GM19455 (cell line): ENCODE measurements around the gene HSD17B2.
"Not testable (repeated sequence)": the region's sequence is repeated elsewhere in the genome, so short reads cannot be mapped to it uniquely, and the experiment has no call there.

Experiments
- ATAC-seq: cut with Tn5 transposase; IDR thresholded peaks from one replicate; pipeline ENCODE4 v1.9.1; 2021; ENCODE audit not compliant: unreplicated experiment

Gene HSD17B2

DNA sequence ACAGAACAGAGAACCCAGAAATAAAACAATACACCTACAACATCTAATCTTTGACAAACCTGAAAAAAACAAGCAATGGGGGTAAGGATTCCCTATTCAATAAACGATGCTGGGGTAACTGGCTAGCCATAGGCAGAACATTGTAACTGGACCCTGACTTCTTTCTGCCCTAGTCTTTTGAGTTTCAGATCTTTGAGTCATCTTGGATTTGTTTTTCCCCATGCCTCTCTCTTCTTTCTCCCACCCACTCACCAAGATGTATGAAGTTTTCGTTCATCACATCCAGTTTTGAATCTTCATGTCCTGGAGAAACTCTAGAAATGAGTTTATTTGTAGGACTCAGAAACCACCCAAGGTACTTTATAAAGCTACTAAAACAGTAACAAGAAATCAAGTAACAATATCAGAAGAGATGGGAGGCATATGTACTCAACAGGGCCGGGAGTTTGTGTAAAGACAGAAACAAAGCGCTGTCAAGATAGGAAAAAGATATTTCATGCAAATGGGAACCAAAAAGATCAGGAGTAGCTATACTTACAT, 39.0 kb downstream of the HSD17B2 start:
- ATAC-seq, result no peak

DNA sequence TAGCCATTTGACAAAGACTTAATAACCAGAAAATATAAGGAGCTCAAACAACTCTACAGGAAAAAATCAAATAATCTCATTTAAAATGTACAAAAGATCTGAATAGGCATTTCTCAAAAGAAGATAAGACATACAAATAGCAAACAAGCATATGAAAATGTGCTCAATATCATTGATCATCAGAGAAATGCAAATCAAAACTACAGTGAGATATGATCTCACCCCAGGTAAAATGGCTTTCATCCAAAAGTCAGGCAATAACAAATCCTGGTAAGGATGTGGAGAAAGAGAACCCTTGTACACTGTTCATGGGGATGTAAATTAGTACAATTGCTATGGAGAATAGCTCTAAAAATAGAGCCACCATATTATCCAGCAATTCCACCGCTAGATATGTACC, 43.1 kb downstream of the HSD17B2 start:
- ATAC-seq, result no peak

DNA sequence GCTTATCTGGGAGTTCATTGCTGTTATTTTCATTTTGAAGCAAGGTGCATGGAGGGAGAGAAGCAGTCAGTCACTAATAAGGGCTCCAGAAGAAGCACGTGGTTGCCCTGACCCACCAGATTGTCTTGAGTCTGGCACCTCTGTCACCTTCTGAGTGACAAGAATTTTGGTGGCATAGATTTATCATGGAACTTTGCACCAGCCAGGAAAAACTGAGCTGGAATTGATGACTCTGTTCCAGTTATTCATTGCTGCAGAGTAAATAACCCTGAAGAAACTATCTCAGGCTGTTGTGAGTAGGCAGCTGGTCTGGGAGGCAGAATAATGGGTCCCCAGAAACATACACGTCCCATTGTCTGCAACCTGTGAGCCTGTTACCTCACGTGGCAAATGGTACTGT, 44.8 kb downstream of the HSD17B2 start:
- ATAC-seq, result no peak

GRCh38 chr16:82081264-82081663, 46.2 kb downstream of the HSD17B2 start:
- ATAC-seq, result no peak

DNA sequence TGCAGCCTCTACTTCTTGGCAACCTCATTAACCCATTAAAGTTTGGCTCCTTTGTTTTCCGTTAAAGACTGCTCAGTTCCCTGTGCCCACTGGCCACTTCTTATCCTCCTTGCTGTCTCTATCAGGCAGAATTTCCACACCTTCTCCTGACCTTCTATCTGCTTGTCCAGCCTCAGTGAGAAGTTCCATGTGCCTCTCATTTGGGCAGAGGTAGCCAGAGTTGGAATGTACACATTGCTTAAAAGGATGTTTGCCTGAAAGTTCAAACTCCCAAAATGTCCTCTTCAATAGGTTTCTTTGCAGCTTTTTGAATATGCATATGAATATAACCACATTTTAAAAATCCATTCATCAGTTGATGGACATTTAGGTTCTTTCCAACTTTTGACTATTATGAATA, 47.0 kb downstream of the HSD17B2 start:
- no peak for ATAC-seq

DNA sequence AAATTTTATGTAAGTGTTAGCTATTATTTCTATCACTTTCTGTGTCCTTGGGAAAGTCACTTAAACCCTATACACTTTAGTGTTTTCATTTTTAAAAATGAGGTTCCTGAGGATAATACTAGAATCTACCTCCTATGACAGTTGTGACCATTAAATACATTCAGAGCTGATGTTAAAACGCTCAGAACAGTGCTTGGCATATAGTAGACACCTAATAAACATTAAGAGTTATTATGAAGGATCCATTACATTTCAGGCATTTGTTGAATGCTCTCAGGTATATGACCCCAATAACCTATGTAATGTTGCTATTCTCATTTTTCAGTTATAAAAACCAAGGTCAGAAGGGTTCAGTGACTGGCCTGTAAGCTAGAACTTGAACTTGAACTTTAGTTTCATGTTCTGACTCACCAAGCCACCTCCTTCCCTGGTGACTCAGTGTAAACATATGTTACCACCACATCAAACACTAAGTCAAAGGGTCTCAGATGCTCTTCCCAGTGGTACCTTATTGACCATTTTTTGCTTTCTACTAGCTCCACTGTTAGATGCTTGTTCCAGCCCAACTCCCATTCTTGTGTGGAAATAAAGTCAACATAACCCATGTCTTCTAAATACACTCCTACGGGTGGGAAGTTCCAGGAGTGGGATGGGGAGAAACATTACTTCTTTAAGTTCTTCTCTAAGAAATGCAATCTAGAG, 47.6 kb downstream of the HSD17B2 start:
- no peak for ATAC-seq

DNA sequence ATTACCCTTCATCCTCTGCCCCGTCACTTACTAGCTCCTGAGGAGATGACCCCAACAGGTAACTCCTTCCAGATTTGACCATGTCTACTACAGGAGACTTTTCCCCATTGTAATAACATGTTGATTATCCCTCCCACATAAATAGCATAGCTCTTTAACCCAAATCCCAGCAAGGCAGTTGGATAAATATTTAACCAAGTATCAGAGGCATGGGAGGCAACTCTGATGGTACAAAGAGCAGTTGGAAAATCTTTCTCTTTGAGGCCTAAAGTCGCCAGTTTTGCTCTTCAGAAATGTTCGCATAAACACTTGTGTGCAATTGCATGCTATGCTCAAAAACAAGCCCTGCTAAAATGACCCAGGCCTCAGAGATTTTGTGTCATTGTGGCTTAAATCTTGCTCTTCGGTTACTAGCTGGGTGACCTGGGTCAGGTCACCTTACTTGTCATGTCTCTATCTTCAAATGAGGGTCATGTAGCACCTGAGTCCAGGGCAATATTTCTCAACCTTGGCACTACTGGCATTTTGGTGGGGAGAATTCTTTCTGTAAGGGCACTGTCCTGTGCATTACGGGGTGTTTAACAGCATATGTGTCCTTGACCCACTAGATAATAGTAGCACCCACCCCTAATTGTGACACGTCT, 48.8 kb downstream of the HSD17B2 start:
- no peak for ATAC-seq

- ATAC-seq, result no peak
Observed at GRCh38 chr16:82085011-82085779, 50.1 kb downstream of the HSD17B2 start.

GRCh38 chr16:82088483-82088882, 53.4 kb downstream of the HSD17B2 start:
- no peak for ATAC-seq

DNA sequence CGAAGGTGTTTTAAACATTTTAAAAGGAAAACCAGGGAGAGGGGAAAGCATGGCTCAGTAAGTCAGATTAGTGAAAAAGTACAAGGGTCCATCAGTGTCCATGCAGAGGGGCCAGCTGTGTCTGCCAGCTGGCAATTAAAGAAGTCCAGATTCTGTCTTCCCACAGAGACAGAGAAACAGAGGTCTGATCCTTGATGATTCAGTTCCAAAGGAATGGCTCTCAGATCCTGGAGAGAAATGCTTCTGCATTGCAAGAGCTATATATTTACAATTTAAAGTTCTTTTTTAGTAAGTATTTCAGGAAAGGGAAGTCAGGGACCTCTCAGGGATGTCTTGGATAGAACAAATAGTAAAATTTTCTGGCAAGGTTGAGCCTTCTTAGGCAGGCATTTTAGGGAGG, 56.2 kb downstream of the HSD17B2 start:
- ATAC-seq, result no peak

GRCh38 chr16:82092711-82093110, 57.7 kb downstream of the HSD17B2 start:
- no peak for ATAC-seq

DNA sequence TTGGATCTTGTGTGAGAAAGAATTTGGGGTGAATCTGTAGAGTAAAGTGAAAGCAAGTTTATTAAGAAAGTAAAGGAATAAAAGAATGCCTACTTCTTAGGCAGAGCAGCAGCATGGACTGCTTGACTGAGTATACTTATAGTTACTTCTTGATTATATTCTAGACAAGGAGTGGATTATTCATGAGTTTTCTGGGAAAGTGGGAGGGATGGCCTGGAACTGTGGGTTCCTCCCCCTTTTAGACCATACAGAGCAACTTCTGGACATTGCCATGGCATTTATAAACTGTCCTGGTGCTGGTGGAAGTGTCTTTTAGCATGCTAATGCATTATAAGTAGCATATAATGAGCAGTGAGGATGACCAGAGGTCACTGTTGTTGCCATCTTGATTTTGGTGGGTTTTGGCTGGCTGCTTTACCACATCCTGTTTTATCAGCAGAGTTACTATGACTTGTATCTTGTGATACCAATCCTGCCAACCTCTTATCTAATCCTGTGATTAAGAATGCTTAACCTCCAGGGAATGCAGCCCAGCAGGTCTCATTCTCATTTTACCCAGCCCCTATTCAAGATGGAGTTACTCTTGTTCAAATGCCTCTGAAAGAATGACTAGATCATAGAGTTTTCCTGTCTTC, 58.7 kb downstream of the HSD17B2 start:
- no peak for ATAC-seq

DNA sequence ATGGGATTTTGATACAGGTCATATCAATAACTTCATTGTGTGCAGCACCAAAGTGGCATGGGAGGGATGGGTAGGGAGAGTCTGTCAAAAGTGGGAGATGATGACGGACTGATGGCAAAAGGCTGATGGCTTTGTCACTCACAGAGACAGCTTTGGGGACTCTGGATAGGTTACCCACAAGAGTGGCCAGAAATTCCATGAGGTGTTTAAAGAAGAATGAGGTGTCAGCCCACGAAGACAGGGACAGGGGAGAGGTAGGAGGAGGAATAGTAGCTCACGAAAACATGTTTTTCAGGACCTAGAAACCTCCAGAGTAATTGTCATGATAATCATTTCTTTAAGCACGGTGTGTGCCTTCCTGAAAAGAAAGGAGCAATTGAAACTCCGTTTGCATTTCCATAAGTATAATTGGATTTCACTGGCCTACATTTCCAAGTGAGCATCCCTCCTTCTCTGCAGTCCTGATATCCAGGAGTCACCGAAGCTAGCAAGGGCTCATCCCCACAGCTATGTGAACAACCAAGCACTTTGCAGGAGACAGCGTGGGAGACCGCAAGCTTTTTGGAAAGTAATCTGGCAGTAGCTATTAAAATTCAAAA, 60.0 kb downstream of the HSD17B2 start:
- no peak for ATAC-seq

- ATAC-seq, result no peak
Observed at GRCh38 chr16:82096641-82097040, 61.6 kb downstream of the HSD17B2 start.

GRCh38 chr16:82105107-82105506, 70.1 kb downstream of the HSD17B2 start:
- no peak for ATAC-seq

DNA sequence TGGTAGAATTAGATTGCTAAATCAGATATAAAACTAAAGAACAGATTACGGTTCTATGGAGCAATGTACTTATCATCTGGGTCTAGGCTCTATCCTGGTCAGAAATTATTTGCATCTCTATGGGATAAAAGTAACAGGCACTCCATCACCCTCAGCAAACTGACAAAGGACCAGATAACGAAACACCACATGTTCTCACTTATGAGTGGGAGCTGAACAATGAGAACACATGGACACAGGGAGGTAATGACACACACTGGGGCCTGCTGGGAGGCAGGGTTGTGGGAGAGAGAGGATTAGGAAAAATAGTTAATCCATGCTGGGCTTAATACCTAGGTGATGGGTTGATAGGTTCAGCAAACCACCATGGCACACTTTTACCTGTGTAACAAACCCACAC, 73.0 kb downstream of the HSD17B2 start:
- ATAC-seq, result no peak

GRCh38 chr16:82108774-82109173, 73.7 kb downstream of the HSD17B2 start:
- no peak for ATAC-seq

- ATAC-seq, result not testable (repeated sequence)
Observed at GRCh38 chr16:82109266-82109665, 74.2 kb downstream of the HSD17B2 start.

DNA sequence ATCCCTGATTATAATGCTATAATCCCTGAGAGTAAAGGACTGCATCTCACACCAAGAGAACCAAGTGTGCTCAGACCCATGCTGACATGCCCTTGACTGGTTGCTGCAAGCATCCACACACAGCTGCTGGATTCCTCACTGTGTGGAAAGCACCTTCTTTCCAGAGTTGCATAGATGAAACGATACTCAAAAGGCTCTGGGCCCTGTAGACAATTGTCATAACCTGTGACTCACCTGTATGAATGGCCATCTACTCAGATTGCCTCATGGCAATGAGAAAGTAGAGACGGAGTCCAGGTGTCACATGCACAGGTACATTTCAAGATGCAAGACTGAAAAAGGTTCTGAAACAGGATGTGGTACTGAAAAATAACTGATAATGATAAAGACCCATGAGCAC, 76.9 kb downstream of the HSD17B2 start:
- ATAC-seq, result no peak

DNA sequence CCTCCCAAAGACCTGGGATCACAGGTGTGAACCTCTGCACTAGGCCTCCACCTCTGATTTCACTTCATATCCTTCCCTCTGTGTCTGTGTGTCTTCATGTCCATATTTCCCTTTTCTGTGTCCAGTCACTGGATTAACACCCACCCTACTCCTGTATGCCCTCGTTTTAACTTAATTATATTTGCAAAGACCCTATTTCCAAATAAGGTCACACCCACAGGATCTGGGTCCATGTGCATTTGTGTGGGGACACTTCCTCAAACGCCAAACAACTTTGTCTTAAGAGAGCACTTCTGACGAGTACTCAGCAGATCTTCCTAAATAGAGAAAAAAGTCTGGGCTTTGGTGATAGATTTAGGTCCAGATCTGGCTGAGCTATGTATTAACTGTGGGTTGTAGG, 78.7 kb downstream of the HSD17B2 start:
- ATAC-seq, result no peak

GRCh38 chr16:82116535-82116934, 81.5 kb downstream of the HSD17B2 start:
- ATAC-seq, result no peak
